Measurements from ENCODE around the gene NLRC5.

The NLRC5 gene

DNA sequence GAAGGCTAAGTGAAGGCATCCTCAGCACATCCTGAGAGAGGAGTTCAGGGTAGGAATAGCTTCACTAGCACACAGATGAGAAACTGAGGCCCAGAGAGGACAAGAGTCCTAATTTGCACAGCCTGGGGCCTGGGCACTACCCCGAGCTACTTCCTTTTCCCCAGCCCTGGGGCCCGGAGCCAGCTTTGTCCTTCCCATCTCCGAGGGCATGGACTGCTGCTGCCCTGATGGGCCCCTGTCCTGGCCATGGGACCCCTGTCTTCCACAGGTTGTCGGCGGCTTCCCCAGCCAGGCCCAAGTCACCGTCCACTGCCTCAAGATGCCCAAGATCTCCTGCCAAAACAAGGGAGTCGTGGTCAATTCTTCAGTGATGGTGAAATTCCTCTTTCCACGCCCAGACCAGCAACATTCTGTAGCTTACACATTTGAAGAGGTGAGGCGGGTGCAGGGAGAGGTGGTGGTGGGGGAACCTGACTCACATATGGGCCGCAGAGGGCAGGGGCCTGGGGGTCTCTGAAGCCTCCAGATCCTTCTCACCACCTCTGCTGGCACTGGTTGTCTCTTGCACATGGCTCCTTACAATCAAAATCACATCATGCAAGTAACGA, 11.4 kb upstream of the NLRC5 start:
- Histone ChIP-seq H3K4me3 (ENCODE audit: insufficient read depth, low read length, poor library complexity, severe bottlenecking) (no peak overlapping the region), H2AFZ (ENCODE audit: low read depth, low read length, severe bottlenecking) (no peak overlapping the region), H3K27me3 (ENCODE audit: low read length) (no peaks in the 10 kb centered on the region), H3K79me2 (ENCODE audit: insufficient read depth, low read length) (no peaks in the 10 kb centered on the region), H3K4me2 (ENCODE audit: low read depth, low read length, poor library complexity, severe bottlenecking) (no peak overlapping the region), H3K9ac (ENCODE audit: low read length) (no peak overlapping the region), H3K36me3 (ENCODE audit: low read length) (no peaks in the 10 kb centered on the region), H3K9me3 (ENCODE audit: insufficient read depth, low read length) (no peaks in the 10 kb centered on the region), H3F3A (ENCODE audit: insufficient read depth) (no peaks in the 10 kb centered on the region), H4K20me1 (ENCODE audit: low read depth, low read length) (no peaks in the 10 kb centered on the region), H3K27ac (ENCODE audit: low read depth, low read length) (no peak overlapping the region), H3K9me2 (replicated peaks; ENCODE audit: insufficient read depth, low read length) (no peaks in the 10 kb centered on the region)
- no peak for TF ChIP-seq EZH2phosphoT487 (conservative IDR thresholded peaks at IDR 0.05; ENCODE audit: low read length)
- TF ChIP-seq, protein P1, sequence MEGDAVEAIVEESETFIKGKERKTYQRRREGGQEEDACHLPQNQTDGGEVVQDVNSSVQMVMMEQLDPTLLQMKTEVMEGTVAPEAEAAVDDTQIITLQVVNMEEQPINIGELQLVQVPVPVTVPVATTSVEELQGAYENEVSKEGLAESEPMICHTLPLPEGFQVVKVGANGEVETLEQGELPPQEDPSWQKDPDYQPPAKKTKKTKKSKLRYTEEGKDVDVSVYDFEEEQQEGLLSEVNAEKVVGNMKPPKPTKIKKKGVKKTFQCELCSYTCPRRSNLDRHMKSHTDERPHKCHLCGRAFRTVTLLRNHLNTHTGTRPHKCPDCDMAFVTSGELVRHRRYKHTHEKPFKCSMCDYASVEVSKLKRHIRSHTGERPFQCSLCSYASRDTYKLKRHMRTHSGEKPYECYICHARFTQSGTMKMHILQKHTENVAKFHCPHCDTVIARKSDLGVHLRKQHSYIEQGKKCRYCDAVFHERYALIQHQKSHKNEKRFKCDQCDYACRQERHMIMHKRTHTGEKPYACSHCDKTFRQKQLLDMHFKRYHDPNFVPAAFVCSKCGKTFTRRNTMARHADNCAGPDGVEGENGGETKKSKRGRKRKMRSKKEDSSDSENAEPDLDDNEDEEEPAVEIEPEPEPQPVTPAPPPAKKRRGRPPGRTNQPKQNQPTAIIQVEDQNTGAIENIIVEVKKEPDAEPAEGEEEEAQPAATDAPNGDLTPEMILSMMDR (IDR thresholded peaks at IDR 0.05; ENCODE audit: insufficient read depth, low read length, poor library complexity, severe bottlenecking) = no peak

- Histone ChIP-seq H3K4me2 (ENCODE audit: low read depth, low read length, poor library complexity, severe bottlenecking) (no peak overlapping the region), H3K9me3 (ENCODE audit: insufficient read depth, low read length) (no peaks in the 10 kb centered on the region), H3K4me3 (ENCODE audit: insufficient read depth, low read length, poor library complexity, severe bottlenecking) (no peak overlapping the region), H3K9me2 (replicated peaks; ENCODE audit: insufficient read depth, low read length) (no peaks in the 10 kb centered on the region), H3K36me3 (ENCODE audit: low read length) (no peaks in the 10 kb centered on the region), H3K9ac (ENCODE audit: low read length) (no peak overlapping the region), H3F3A (ENCODE audit: insufficient read depth) (no peaks in the 10 kb centered on the region), H3K27ac (ENCODE audit: low read depth, low read length) (no peak overlapping the region), H3K79me2 (ENCODE audit: insufficient read depth, low read length) (no peaks in the 10 kb centered on the region), H2AFZ (ENCODE audit: low read depth, low read length, severe bottlenecking) (no peak overlapping the region), H4K20me1 (ENCODE audit: low read depth, low read length) (no peaks in the 10 kb centered on the region), H3K27me3 (ENCODE audit: low read length) (no peaks in the 10 kb centered on the region)
- TF ChIP-seq EZH2phosphoT487 (conservative IDR thresholded peaks at IDR 0.05; ENCODE audit: low read length) = no peak
- TF ChIP-seq, protein P1 (IDR thresholded peaks at IDR 0.05; ENCODE audit: insufficient read depth, low read length, poor library complexity, severe bottlenecking) = no peak
Measured at GRCh38 chr16:56980201-56980535, 9.2 kb upstream of the NLRC5 start.

DNA sequence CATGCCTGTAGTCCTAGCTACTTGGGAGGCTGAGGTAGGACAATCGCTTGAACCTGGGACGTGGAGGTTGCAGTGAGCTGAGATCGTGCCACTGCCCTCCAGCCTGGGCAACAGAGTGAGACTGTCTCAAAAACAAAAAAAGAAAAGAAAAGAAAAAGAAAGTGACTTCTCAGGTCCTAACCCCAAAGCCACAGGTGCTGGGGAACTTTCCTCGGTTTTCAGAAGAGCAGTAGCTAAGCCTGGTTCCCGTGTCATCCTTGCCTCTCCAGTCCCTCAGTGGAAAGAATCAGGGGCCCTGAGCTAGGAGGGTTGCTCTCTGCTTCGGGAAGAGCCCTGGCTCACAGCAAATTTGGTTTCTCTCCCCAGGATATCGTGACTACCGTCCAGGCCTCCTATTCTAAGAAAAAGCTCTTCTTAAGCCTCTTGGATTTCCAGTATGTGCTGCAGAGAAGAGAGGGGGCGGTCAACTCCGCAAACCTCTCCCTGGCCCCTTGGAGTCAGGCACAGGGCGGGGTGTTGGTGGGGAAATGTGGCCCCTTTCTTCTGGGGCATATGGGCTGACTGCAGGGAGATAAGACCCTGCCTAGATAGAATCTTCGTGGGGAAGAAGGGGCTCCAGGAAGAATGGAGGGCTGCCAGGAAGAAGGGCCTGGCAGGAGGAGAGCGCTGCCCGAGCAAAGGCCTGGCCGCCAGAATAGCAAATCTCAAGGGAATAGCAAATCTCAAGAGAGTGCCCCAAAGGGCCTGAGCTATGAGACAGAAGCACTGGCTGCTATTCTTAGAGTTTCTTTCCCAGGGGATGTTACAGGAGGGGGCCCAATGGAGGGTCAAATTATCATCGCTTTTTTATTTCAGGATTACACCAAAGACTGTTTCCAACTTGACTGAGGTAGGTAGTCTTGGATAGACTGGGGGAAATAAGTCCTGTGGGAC, 8.3 kb upstream of the NLRC5 start:
- Histone ChIP-seq H2AFZ (ENCODE audit: low read depth, low read length, severe bottlenecking) (no peak overlapping the region), H4K20me1 (ENCODE audit: low read depth, low read length) (no peaks in the 10 kb centered on the region), H3K27ac (ENCODE audit: low read depth, low read length) (no peak overlapping the region), H3K9ac (ENCODE audit: low read length) (no peak overlapping the region), H3F3A (ENCODE audit: insufficient read depth) (no peaks in the 10 kb centered on the region), H3K36me3 (ENCODE audit: low read length) (no peaks in the 10 kb centered on the region), H3K27me3 (ENCODE audit: low read length) (no peaks in the 10 kb centered on the region), H3K4me3 (ENCODE audit: insufficient read depth, low read length, poor library complexity, severe bottlenecking) (no peak overlapping the region), H3K9me2 (replicated peaks; ENCODE audit: insufficient read depth, low read length) (no peaks in the 10 kb centered on the region), H3K9me3 (ENCODE audit: insufficient read depth, low read length) (no peaks in the 10 kb centered on the region), H3K4me2 (ENCODE audit: low read depth, low read length, poor library complexity, severe bottlenecking) (no peak overlapping the region), H3K79me2 (ENCODE audit: insufficient read depth, low read length) (no peaks in the 10 kb centered on the region)
- TF ChIP-seq, protein P1 (IDR thresholded peaks at IDR 0.05; ENCODE audit: insufficient read depth, low read length, poor library complexity, severe bottlenecking) = no peak
- no peak for TF ChIP-seq EZH2phosphoT487 (conservative IDR thresholded peaks at IDR 0.05; ENCODE audit: low read length)
